SJSA1 (cell line): ENCODE measurements around the gene GKN2. TPM values are rescaled to one million over a fixed set of nuclear protein-coding genes. Genes with fewer than 3 reads are reported as not detected.

Experiments
- DNase-seq, 2 experiments: peaks; one replicate each; pipeline ENCODE4 v3.0.0-alpha.2; 2015 to 2020; ENCODE audit warnings: low spot score in 2 of 2, low read depth in 1 of 2
- H3K27ac ChIP-seq: fragments of 250-450 bp; sonication (Bioruptor Pico); 2 replicates; pipeline ENCODE4 v1.5.1; 2020; ENCODE audit warnings: mild to moderate bottlenecking, moderate library complexity
- H3K27me3 ChIP-seq: fragments of 250-450 bp; sonication (Bioruptor Pico); replicated peaks from 2 replicates; pipeline ENCODE4 v1.5.1; 2020; ENCODE audit warnings: mild to moderate bottlenecking, moderate library complexity
- H3K36me3 ChIP-seq: fragments of 250-450 bp; sonication (Bioruptor Pico); 2 replicates; pipeline ENCODE4 v1.5.1; 2020; ENCODE audit warnings: mild to moderate bottlenecking
- H3K4me1 ChIP-seq: fragments of 250-450 bp; sonication (Bioruptor Pico); replicated peaks from 2 replicates; pipeline ENCODE4 v1.6.1; 2021; ENCODE audit warnings: mild to moderate bottlenecking
- H3K4me3 ChIP-seq: fragments of 250-450 bp; sonication (Bioruptor Pico); 2 replicates; pipeline ENCODE4 v1.5.1; 2020; ENCODE audit warnings: mild to moderate bottlenecking
- H3K9me3 ChIP-seq: fragments of 250-450 bp; sonication (Bioruptor Pico); replicated peaks from 2 replicates; pipeline ENCODE4 v1.5.1; 2020; ENCODE audit warnings: mild to moderate bottlenecking
- total RNA-seq: library from RNA; depleted of rRNA; stranded (reverse); fragments of >200 nt; shearing (Covaris generic); gene quantifications from 2 replicates; pipeline ENCODE4 v1.2.3, GENCODE V29; 2014

GKN2 gene
- total RNA-seq, 1 experiment from 2014 or later = not detected

- H3K27ac ChIP-seq = no peak overlapping the region
Observed at GRCh38 chr2:68925295-68925896, 27.3 kb downstream of the GKN2 start.

GRCh38 chr2:68921646-68922045 is 31.0 kb downstream of the GKN2 start:
- Histone ChIP-seq H3K27ac (peak overlapping the region; percentile 67), H3K4me1 (peaks cover 52% of the 10 kb centered on the region), H3K36me3 (no peaks in the 10 kb centered on the region), H3K4me3 (no peak overlapping the region), H3K27me3 (no peaks in the 10 kb centered on the region), H3K9me3 (no peaks in the 10 kb centered on the region; the same call in 1 of the 2 replicates)
- peak; percentile 69 to 73 for DNase-seq

More at GRCh38 chr2:68925295-68925896, 27.3 kb downstream of the GKN2 start:
- Histone ChIP-seq H3K4me1 (peaks cover 21% of the 10 kb centered on the region), H3K4me3 (no peak overlapping the region), H3K36me3 (no peaks in the 10 kb centered on the region), H3K9me3 (no peaks in the 10 kb centered on the region), H3K27me3 (no peaks in the 10 kb centered on the region)
- peak in 1 of 2 experiments; percentile 39 for DNase-seq

- H3K4me3 ChIP-seq = no peak overlapping the region
- no peaks in the 10 kb centered on the region for H3K36me3 ChIP-seq
- no peaks in the 10 kb centered on the region; the same call in 1 of the 2 replicates for H3K9me3 ChIP-seq
- peak overlapping the region; percentile 67 for H3K27ac ChIP-seq
- no peak for DNase-seq
- H3K27me3 ChIP-seq = no peaks in the 10 kb centered on the region
- H3K4me1 ChIP-seq = peaks cover 52% of the 10 kb centered on the region
Observed at GRCh38 chr2:68920481-68921170, 32.1 kb downstream of the GKN2 start.

- peak; percentile 48 to 76 for DNase-seq
- H3K27ac ChIP-seq = peak overlapping the region; percentile 86
- H3K36me3 ChIP-seq = no peaks in the 10 kb centered on the region
Observed at GRCh38 chr2:68918497-68918896, 34.2 kb downstream of the GKN2 start.

GRCh38 chr2:68917034-68917718 is 35.5 kb downstream of the GKN2 start:
- Histone ChIP-seq H3K36me3 (no peaks in the 10 kb centered on the region), H3K4me3 (no peak overlapping the region), H3K27ac (no peak overlapping the region; the same call in 1 of the 2 replicates), H3K4me1 (peaks cover 48% of the 10 kb centered on the region), H3K27me3 (no peaks in the 10 kb centered on the region), H3K9me3 (no peaks in the 10 kb centered on the region; the same call in 1 of the 2 replicates)
- no peak for DNase-seq

More at GRCh38 chr2:68918497-68918896, 34.2 kb downstream of the GKN2 start:
- Histone ChIP-seq H3K9me3 (no peaks in the 10 kb centered on the region; the same call in 1 of the 2 replicates), H3K27me3 (no peaks in the 10 kb centered on the region), H3K4me1 (peaks cover 52% of the 10 kb centered on the region), H3K4me3 (no peak overlapping the region)

- Histone ChIP-seq H3K27me3 (no peaks in the 10 kb centered on the region), H3K4me1 (peaks cover 39% of the 10 kb centered on the region), H3K9me3 (no peaks in the 10 kb centered on the region; the same call in 1 of the 2 replicates), H3K27ac (no peak overlapping the region), H3K36me3 (no peaks in the 10 kb centered on the region), H3K4me3 (no peak overlapping the region)
- DNase-seq = no peak
Observed at GRCh38 chr2:68916226-68916625, 36.5 kb downstream of the GKN2 start.

- Histone ChIP-seq H3K27me3 (no peaks in the 10 kb centered on the region), H3K4me1 (peaks cover 31% of the 10 kb centered on the region), H3K4me3 (no peak overlapping the region), H3K36me3 (no peaks in the 10 kb centered on the region), H3K9me3 (no peaks in the 10 kb centered on the region; the same call in 1 of the 2 replicates), H3K27ac (no peak overlapping the region)
- DNase-seq = no peak
Observed at GRCh38 chr2:68915393-68915792, 37.3 kb downstream of the GKN2 start.

- H3K4me1 ChIP-seq = peaks cover 26% of the 10 kb centered on the region
- DNase-seq = no peak
- no peaks in the 10 kb centered on the region for H3K9me3 ChIP-seq
- no peaks in the 10 kb centered on the region for H3K36me3 ChIP-seq
- H3K27ac ChIP-seq = no peak overlapping the region
- no peaks in the 10 kb centered on the region for H3K27me3 ChIP-seq
- H3K4me3 ChIP-seq = no peak overlapping the region
Observed at GRCh38 chr2:68913359-68913758, 39.3 kb downstream of the GKN2 start.

GRCh38 chr2:68912732-68913131 is 40.0 kb downstream of the GKN2 start:
- Histone ChIP-seq H3K4me1 (peaks cover 21% of the 10 kb centered on the region), H3K36me3 (no peaks in the 10 kb centered on the region), H3K9me3 (no peaks in the 10 kb centered on the region), H3K4me3 (no peak overlapping the region), H3K27me3 (no peaks in the 10 kb centered on the region), H3K27ac (no peak overlapping the region)
- no peak for DNase-seq

- H3K27ac ChIP-seq = no peak overlapping the region
- no peak overlapping the region for H3K4me3 ChIP-seq
- DNase-seq = no peak
- peaks cover 16% of the 10 kb centered on the region for H3K4me1 ChIP-seq
- no peaks in the 10 kb centered on the region for H3K27me3 ChIP-seq
- H3K36me3 ChIP-seq = no peaks in the 10 kb centered on the region
- no peaks in the 10 kb centered on the region for H3K9me3 ChIP-seq
Observed at GRCh38 chr2:68912111-68912510, 40.6 kb downstream of the GKN2 start.

- no peaks in the 10 kb centered on the region for H3K27me3 ChIP-seq
- H3K4me3 ChIP-seq = no peak overlapping the region
- no peaks in the 10 kb centered on the region for H3K36me3 ChIP-seq
- H3K9me3 ChIP-seq = no peaks in the 10 kb centered on the region
- DNase-seq = no peak
- H3K27ac ChIP-seq = no peak overlapping the region
- peaks cover 12% of the 10 kb centered on the region for H3K4me1 ChIP-seq
Observed at GRCh38 chr2:68911709-68912108, 41.0 kb downstream of the GKN2 start.

- Histone ChIP-seq H3K9me3 (no peaks in the 10 kb centered on the region), H3K36me3 (no peaks in the 10 kb centered on the region), H3K4me3 (no peak overlapping the region), H3K27me3 (no peaks in the 10 kb centered on the region), H3K4me1 (peaks cover 12% of the 10 kb centered on the region), H3K27ac (no peak overlapping the region)
- no peak for DNase-seq
Observed at GRCh38 chr2:68911246-68911645, 41.4 kb downstream of the GKN2 start.

- peaks cover 12% of the 10 kb centered on the region for H3K4me1 ChIP-seq
- no peaks in the 10 kb centered on the region for H3K36me3 ChIP-seq
- no peak overlapping the region for H3K27ac ChIP-seq
- no peak overlapping the region for H3K4me3 ChIP-seq
- H3K27me3 ChIP-seq = no peaks in the 10 kb centered on the region
- H3K9me3 ChIP-seq = no peaks in the 10 kb centered on the region
- peak; percentile 57 to 76 for DNase-seq
Observed at GRCh38 chr2:68909793-68910674, 42.7 kb downstream of the GKN2 start.
